NCI-H345 (cell line): ENCODE measurements around the gene UBE3C.
"Not testable (repeated sequence)": the region's sequence is repeated elsewhere in the genome, so short reads cannot be mapped to it uniquely, and the experiment has no call there.

ENCODE experiments used
- DNase-seq: peaks from one replicate; lab custom pipeline; 2025; lab: John Stamatoyannopoulos, UW

Gene UBE3C

DNA sequence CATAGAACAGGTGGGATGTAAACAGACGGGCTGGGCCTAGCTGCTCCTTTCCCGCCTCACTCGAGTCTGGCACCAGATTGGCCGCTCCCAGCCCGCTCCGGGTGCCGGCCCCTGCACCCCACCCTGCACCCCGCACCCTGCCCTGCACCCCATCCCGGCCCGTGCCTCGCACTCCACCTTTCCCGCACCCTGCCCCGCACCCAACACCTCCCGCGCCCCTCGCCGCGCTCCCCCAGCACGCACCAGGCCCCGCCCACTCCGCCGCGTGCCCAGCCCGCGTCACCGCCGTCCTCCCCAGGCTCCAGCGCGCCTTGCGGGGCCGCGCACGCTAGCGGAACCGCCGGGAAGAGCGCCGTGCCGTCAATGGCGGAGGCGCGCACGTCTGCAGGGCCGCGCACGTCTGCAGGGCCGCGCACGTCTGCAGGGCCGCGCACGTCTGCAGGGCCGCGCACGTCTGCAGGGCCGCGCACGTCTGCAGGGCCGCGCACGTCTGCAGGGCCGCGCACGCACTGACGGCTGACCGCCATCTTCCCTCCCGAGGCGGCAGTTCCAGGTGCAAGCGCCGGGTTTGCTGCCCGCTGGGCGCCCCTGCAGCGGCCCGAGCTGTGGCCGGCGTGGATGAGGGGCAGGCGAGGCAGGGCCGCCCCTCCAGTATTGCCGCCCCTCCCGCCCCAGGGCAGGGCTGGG lies at the start of gene UBE3C:
Gene UBE3C, plus strand, starts transcription at position 503 of the 687 bp plus-strand sequence. CDS start 347 bp downstream, outside the sequence.
- DNase-seq = peak; percentile 95

DNA sequence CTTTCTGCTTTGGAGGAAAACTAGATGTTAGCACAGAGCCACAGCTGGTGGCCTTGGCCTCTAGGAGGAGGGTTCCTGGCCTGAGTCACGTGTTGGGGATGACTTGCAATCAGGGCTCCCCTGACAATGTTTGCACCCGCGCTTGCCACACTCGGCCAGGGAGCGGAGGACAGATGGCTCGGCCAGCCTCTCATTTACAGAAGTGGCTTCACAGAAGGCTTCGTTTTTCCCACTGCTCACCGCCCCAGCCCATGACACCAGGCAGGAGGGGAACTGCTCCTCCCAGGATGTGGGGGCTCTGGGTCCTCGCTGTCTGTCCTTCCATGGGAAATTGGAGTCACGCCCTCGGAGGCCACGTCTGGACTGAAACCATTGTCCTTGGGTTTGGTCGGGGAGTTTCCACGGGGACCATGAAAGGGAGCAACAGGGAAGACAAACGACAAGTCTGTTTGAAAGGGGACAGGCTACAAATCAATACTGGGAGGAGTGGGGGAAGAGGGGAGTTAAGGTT lies 49.6 kb upstream of the UBE3C start:
- DNase-seq = no peak

DNA sequence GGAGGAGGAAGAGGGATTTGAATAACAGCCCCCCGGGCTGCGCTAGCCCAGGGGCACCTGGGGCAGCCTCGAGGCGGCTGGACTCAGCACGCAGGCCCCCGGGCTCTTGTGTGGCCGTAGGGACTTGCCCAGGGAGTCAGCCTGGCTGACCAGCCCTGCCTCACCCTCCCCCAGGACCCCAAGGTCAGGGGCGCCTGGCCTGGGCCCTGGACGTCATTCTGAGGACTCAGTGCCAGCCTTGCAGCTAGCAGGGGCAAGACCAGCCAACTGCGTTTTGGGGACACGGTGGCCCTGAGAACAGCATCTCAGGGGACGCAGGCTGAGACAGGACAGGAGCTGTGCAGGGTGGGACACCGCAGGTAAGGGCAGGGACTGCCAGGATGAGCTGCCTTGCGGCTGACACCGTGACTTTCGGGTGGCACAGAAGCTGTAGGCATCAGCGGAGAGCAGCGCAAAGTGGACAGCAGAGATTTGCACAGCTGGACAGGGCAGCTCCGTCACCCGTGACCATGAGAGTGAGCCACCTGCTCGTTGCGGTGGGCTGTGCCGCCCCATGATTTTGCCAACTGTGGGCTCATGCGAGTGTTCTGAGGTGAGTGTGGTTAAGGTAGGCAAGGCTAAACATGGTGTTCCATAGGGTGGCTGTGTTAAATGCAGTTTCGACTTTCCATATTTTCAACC lies 48.1 kb upstream of the UBE3C start:
- DNase-seq = no peak

DNA sequence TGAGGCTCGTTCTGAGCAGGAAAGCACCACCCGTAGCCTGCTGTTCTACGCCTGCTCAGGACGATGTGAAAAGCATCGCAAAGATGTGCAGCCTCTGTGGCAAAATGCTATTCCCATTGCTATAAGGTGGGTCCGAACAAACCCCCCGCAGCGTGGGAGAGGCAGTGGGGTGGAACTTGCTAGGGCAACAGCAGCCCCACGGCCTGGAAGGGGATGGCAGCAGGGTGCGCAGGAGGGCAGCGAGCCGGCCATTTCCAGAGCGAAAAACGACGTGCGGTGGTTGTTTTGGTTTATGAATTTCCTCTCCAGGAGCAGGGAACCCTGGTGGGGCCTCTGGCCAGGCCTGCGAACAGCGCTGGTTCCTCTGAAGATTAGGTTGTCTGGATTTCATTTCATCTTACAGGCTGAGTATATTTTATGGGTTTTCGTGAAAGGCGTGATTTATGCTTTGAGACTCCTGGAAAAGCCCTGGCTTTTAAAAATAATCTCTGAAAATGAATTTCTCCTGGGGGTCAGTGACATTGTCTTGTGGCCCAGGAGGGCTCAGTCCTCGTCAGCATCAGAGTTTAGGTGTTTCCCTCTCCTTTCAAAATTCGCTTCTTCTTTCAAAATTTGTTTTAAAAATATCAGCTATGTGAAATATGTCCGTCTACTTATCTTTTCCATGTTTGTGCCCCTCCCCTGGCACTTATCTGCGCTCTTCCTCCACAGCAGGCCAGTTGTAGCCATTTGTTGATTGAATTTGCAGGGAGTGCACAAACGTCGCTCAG lies 42.3 kb upstream of the UBE3C start:
- DNase-seq = no peak

DNA sequence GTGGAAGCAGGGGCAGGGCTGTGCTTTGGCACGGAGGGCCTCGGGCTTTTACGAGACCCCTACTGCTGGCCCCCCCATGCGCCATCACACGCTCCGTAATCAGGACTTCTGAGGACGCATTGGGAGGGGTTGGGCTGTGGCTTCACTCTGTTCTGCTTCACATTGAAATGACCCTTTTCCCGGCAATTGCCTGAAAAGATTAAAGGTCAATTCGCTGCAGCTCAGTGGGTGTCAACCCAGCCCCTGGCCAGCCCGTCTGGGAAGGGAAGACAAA lies 41.7 kb upstream of the UBE3C start:
- DNase-seq = no peak

DNA sequence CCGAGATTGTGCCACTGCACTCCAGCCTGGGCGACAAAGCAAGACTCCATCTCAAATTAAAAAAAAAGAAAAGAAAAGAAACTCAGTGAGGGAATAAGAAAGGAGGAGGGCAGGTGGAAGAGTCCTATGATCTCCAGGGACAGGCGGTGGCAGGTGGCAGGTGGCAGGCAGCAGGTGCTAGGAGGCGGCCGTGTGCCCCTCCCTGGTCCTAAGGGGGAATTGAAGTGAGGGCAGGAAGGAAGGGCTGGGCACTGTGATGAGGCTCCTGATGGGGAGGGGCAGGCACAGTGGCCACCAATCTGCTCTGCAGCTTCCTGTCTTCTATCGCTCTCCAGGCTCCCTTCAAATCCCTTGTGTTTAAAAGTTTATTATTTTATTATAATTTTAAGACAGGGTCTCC lies 41.2 kb upstream of the UBE3C start:
- DNase-seq = peak; percentile 38

DNA sequence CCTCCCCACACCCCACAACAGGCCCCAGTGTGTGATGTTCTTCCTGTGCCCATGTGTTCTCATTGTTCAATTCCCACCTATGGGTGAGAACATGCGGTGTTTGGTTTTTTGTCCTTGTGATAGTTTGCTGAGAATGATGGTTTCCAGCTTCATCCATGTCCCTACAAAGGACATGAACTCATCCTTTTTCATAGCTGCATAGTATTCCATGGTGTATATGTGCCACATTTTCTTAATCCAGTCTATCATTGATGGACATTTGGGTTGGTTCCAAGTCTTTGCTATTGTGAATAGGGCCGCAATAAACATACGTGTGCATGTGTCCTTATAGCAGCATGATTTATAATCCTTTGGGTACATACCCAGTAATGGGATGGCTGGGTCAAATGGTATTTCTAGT lies 38.7 kb upstream of the UBE3C start:
- not testable (repeated sequence) for DNase-seq

DNA sequence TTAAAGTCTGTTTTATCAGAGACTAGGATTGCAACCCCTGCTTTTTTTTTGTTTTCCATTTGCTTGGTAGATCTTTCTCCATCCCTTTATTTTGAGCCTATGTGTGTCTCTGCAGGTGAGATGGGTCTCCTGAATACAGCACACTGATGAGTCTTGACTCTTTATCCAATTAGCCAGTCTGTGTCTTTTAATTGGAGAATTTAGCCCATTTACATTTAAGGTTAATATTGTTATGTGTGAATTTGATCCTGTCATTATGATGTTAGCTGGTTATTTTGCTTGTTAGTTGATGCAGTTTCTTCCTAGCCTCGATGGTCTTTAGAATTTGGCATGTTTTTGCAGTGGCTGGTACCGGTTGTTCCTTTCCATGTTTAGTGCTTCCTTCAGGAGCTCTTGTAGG lies 35.1 kb upstream of the UBE3C start:
- DNase-seq = not testable (repeated sequence)

DNA sequence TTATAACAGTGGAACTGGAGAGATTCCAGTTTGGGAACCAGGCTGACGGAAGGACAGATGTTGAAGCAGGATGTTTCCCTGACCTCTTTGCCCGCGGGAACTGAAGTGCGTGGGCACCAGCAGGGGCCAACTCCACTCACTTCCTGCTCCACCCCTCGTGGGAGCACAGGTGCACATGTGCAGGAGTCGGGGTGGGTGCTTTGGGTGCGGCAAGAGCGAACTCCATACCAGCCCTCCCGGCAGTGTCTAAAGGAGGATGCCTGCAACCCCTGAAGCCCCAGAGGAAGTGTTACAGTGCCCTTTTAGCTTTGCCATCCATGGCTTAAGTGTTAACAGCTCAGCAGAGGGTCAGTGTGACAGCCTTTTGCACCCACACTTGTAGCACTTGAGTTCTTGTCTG lies 27.4 kb upstream of the UBE3C start:
- DNase-seq = no peak

DNA sequence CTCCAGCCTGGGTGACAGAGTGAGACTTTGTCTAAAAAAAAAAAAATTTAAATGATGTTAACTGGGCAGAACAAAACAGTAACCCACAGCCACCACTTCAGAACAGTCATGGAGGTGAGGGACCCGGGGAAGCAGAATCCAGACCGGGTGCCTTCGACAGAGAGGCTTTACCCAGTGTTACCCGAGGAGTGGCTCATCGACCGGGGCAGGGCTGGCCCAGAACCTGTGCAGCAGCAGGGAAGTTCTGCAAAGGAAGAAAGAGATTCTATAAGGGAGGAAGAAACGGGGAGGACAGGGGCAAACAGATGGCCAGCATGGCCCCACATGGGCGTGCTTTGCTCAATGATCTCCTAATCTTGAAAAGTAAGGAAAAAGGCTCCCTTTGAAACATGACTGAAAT lies 26.0 kb upstream of the UBE3C start:
- no peak for DNase-seq

DNA sequence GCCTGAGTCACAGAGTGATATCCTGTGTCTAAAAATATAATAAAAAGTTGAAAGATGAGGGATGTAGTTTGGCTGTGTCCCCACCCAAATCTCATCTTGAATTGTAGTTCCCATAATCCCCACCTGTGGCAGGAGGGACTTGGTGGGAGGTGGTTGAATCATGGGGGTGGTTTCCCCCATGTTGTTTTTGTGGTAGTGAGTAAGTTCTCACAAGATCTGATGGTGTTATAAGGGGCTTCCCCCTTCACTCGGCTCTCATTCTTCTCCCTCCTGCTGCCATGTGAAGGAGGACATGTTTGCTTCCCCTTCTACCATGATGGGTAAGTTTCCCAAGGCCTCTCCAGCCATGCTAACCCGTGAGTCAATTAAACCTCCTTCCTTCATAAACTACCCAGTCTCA lies 25.1 kb upstream of the UBE3C start:
- no peak for DNase-seq

DNA sequence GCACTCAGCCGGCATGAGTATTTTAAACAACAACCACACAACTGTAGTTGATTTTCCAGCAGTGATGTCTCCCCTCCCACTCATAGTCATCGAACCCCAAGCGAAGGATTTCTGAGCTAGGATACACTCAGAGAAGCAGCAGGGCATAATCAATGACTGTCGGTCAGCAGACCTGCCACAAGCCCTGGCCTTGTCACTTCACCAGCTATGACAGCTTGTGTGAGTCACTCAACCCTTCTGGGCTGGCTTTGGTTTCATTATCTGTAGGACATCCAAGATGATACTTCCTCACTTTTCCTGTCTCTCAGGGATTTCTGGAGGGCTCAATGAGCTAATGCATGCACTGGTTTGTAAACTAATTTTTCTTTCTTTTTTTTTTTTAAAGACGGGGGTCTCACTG lies 22.0 kb upstream of the UBE3C start:
- DNase-seq = no peak

DNA sequence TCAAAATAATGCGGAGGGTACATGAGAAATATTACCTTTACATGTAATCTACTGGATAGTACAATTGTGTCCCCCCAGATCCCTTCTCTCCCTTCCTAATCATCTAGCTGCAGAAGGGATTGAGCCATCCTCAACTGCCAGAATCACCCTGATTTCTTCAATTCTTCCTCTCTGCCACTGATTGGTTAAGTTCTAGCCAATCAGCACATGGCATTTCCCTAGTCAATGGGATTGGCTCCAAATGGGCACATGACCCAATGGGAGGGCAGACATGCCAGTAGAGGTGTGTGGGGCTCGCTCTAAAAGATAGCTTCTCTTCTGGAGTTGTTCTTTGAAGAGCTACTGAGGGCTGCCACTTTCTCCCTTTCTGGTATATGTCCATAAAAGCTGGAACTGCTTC lies 20.9 kb upstream of the UBE3C start:
- no peak for DNase-seq

DNA sequence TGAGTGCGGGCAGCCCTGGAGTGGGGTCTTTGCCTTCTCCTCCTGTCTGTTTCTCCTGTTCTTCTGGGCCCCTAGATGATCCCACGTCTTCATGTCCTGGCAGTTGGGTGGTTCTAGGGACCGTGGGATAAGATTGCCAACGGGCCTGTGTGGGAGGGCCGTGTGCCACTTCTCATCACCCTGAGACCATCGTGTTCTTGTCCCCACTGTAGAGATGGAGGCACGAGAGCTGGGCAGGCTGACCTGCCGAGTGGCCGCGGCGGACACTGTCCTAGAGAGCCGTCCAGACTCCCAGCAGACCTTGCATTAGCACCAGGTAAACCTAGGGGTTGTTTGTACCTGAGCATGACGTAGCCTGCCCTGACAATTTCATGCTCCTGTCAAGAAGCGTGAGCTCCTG lies 18.5 kb upstream of the UBE3C start:
- no peak for DNase-seq

DNA sequence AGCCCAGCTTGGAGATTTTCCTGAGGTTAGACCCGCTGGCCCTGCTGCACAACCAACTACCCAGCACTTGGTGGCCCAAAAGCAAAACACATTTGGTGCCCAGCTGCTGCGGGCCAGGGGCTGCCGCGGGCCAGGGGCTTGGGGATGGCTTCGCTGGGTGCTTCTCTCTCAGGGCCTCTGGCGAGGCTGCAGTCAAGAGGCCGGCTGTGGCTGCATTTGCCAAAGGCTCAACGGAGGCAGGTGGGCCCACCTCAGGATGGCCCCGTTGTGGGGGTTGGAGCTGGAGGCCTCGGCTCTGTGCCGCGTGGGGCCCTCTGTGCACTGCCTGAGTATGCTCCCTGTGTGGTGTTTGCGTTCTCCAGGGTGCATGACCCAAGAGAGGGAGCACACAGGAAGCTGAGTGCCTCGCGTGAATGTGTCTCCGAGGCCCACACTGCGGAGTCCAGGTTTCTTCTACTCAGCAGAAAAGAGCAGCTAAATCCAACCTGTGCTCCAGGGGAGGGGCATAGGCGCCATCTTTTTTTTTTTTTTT lies 17.5 kb upstream of the UBE3C start:
- DNase-seq = no peak

DNA sequence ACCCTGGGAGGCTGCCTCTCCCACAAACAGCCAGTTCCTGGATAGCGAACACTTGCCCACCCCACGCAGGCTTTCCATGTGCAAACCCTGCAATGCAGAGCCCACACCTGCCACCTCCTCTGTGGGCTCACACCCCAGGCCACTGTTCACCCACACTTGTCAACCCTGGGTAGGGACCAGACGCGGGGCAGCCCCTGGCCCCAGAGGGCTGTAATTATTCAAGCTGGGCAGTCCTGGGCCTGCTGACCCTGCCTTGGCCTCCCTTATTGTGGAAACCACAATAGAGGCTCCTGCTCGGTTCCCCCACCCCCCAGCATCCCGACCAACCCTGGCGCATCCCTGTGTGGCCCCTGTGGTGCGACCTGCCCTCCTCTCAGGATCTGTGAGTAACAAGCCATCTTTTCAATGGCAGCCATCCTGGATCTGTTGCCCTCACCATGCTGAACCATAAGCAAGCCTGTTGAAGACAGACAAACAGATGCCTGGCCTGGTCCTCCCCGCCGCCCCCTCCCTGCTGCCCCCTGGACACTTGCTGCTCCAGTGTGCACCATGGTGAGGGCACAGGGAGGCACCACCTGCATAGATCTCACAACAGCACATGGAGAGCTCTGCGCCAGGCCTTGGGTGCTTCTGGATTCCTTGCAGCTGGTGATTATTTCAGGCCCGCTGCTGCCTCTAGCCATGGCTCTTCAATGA lies 15.8 kb upstream of the UBE3C start:
- DNase-seq = no peak

DNA sequence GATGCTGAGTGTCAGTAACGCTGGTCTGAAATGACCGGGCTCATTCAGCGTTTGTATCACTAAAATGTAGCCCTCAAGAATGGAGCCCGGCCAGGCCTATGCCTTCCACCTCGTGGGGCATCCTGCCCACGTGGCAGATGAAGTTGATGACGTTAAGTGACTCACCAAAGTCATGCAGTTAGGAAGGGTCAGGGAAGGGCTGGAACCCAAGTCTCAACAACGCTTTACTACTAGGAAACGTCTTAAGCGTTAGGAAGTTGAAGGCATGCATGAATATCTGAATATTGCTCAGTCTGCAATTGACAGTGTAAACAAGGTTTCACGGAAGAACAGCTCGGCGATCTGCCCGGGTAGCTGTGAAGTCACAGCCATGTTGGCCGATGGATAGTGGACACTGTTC lies 14.0 kb upstream of the UBE3C start:
- DNase-seq = no peak

DNA sequence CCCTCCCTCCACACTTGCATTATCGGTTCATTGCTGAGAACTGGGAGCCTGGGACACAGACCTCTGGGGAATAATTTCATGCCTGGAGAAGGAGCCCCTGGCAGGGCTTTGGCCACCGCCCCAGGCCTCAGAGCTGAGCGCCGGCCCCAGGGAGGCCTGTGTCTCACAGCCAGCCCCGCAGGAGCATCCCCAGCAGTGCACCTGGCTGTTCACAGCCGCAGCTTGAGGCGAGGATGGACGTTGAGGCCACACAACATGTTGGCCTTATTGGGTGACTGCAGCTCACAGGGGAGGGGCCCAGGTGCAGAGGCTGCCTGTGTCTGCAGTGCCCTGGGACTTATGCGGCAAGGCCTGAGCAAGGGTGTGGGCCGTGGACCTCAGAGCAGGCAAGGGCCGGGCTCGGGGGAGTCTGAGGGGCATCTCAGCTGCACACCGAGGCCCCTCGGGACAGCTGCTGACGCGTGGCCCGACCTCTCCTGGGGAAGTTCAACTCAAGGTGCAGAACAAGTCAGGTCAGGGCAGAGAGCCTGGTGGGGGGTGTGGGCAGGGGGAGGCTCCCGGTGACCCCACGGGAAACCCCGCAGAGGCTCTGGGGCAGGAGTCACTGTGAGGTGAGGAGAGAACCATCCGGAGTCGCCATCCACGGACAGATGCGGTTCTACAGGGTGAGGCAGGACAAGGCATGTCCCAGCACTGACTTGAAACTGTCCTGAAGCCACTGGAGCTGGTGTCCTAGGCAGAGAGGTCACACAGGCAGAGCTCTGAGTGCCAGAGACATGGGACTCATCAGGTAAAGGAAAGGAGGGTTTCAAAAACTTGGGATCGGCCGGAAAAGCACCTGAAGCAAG lies 13.1 kb upstream of the UBE3C start:
- DNase-seq = no peak

DNA sequence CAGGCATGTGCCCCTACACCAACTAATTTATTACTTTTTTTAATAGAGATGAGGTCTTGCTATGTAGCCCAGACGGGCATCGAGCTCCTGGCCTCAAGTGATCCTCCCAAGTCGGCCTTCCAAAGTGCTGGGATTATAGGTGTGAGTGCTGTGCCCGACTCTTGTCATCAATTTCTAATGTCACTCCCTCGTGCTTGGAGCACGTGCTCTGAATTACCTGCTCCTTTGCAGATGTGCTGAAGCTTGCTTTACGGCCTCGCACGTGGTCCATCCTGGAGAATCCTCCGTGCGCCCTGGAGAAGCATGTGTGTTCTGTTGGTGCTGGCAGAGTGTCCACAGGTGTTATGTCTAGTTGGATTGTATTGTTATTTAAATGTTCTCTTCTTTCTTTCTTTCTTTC lies 11.8 kb upstream of the UBE3C start:
- DNase-seq = no peak

DNA sequence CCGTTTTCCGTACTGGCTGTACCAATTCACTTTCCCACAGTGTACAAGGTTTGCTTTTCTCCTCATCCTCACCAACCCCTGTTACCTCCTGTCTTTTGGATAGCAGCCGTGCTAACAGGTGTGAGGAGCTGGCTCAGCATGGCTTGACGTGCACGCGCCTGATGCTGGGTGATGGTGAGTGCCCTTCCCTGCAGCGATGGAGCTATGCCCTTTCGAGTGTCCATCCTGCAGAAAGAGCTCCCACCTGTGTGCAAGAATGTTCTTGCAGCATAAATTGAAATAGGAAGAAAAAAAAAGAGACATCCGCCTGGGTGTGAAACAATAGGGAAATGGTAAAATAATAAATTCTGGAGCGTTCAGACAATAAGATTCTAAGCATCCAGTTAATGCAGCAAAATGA lies 9.5 kb upstream of the UBE3C start:
- no peak for DNase-seq

DNA sequence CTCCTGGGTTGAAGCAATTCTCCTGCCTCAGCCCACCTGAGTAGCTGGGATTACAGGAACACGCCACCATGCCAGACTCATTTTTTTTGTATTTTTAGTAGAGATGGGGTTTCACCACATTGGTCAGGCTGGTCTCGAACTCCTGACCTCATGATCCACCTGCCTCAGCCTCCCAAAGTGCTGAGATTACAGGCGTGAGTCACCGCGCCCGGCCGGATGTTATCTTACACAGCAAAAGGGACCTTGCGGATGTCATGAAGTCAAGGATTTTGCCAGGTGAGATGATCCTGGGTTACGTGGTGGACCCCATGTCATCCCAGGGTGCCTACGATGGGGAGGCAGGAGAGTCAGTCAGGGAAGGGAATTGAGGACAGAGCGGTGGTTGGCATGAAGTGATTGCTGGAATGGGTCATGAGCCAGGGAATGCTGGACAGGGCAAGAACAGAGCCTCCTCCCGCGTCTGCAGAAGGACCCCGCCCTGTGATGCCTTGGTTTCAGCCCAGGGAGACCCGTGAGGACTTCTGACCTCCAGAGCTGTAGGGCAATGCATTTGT lies 8.7 kb upstream of the UBE3C start:
- no peak for DNase-seq
